IMR-90 (cell line): ENCODE results near the gene OVOL3. TPM values are rescaled to one million over a fixed set of nuclear protein-coding genes. Genes with fewer than 3 reads are reported as not detected.

Source experiments
- ATAC-seq: fragments of 200-7000 bp; cut with Tn5 transposase; 2 replicates; pipeline ENCODE4 v1.9.1; 2020; ENCODE audit warnings: low read depth, mild to moderate bottlenecking, moderate library complexity
- BruUV-seq: library from RNA; stranded (reverse); fragments of 400-500 nt; replicated peaks from 2 replicates; lab custom pipeline; 2021; lab: Mats Ljungman, UMichigan
- CTCF ChIA-PET: fragments of 300-600 bp; formaldehyde crosslinking; extraction: SDS; loops from one replicate; lab custom pipeline; 2021; ENCODE audit warnings: antibody characterized with exemption; lab: Yijun Ruan, JAX
- POLR2A ChIA-PET: fragments of 300-600 bp; sonication (Branson Sonifier 250); formaldehyde crosslinking; loops from one replicate; lab custom pipeline; 2022; ENCODE audit warnings: antibody characterized with exemption; ENCODE audit not compliant: unreplicated experiment; lab: Charles Lee
- DNase-seq: peaks from one replicate; pipeline ENCODE4 v3.0.0; 2013
- H2AFZ ChIP-seq: replicated peaks from 2 replicates; pipeline ENCODE3; 2013; ENCODE audit warnings: low read length, mild to moderate bottlenecking; ENCODE audit not compliant: poor library complexity
- H2AK5ac ChIP-seq: 2 replicates; pipeline ENCODE4 v1.6.1; 2013; ENCODE audit warnings: low read depth, low read length, inconsistent platforms
- H2AK9ac ChIP-seq: replicated peaks from 2 replicates; pipeline ENCODE3; 2013; ENCODE audit warnings: mild to moderate bottlenecking, low read depth, low read length, moderate library complexity; ENCODE audit not compliant: poor library complexity
- H2BK120ac ChIP-seq: 2 replicates; pipeline ENCODE4 v1.6.1; 2013; ENCODE audit warnings: low read depth, low read length, inconsistent platforms
- H2BK15ac ChIP-seq: 3 replicates; pipeline ENCODE4 v1.6.1; 2013; ENCODE audit warnings: low read depth, low read length, inconsistent platforms
- H2BK20ac ChIP-seq: 2 replicates; pipeline ENCODE4 v1.6.1; 2013; ENCODE audit warnings: low read depth, mild to moderate bottlenecking, inconsistent platforms, low read length, moderate library complexity
- H2BK5ac ChIP-seq: 2 replicates; pipeline ENCODE4 v1.6.1; 2013; ENCODE audit warnings: mild to moderate bottlenecking, low read depth, low read length, inconsistent platforms; ENCODE audit not compliant: poor library complexity, severe bottlenecking
- H3K14ac ChIP-seq: replicated peaks from 2 replicates; pipeline ENCODE4 v1.6.1; 2013; ENCODE audit warnings: low read depth, low read length, inconsistent platforms
- H3K18ac ChIP-seq: 2 replicates; pipeline ENCODE4 v1.6.1; 2013; ENCODE audit warnings: low read depth, low read length, control low read depth
- H3K23ac ChIP-seq: 2 replicates; pipeline ENCODE4 v1.6.1; 2013; ENCODE audit warnings: low read depth, low read length, inconsistent platforms
- H3K27ac ChIP-seq: 2 replicates; pipeline ENCODE4 v1.5.1; 2013; ENCODE audit warnings: mild to moderate bottlenecking, control low read depth, low read length; ENCODE audit not compliant: insufficient read depth
- H3K27me3 ChIP-seq: 2 replicates; pipeline ENCODE4 v1.6.1; 2013; ENCODE audit warnings: low read length; ENCODE audit not compliant: control insufficient read depth, insufficient read depth
- H3K36me3 ChIP-seq: 2 replicates; pipeline ENCODE4 v1.6.1; 2013; ENCODE audit warnings: low read length, mixed read lengths; ENCODE audit not compliant: control insufficient read depth, insufficient read depth
- H3K4ac ChIP-seq: 2 replicates; pipeline ENCODE4 v1.6.1; 2013; ENCODE audit warnings: low read depth, low read length, inconsistent platforms
- H3K4me1 ChIP-seq: 2 replicates; pipeline ENCODE4 v1.6.1; 2013; ENCODE audit warnings: low read length, mixed read lengths; ENCODE audit not compliant: control insufficient read depth, insufficient read depth
- H3K4me2 ChIP-seq: 2 replicates; pipeline ENCODE4 v1.6.1; 2013; ENCODE audit warnings: low read depth, mild to moderate bottlenecking, control low read depth, low read length, moderate library complexity
- H3K4me3 ChIP-seq: 2 replicates; pipeline ENCODE4 v1.5.1; 2013; ENCODE audit warnings: low read depth, mild to moderate bottlenecking, control low read depth, low read length, moderate library complexity; ENCODE audit not compliant: insufficient read depth
- H3K56ac ChIP-seq: 2 replicates; pipeline ENCODE4 v1.6.1; 2013; ENCODE audit warnings: low read length, inconsistent platforms; ENCODE audit not compliant: insufficient read depth; ENCODE audit errors: extremely low read depth
- H3K79me1 ChIP-seq, 2 experiments: 2 replicates each; pipeline ENCODE4 v1.6.1; 2013; ENCODE audit warnings: low read length in 2 of 2, inconsistent platforms in 1 of 2, low read depth in 1 of 2
- H3K9ac ChIP-seq: 2 replicates; pipeline ENCODE4 v1.6.1; 2013; ENCODE audit warnings: low read depth, low read length, control low read depth
- H3K9me1 ChIP-seq: 2 replicates; pipeline ENCODE4 v1.6.1; 2013; ENCODE audit warnings: low read length, inconsistent platforms; ENCODE audit not compliant: insufficient read depth
- H3K9me3 ChIP-seq: 2 replicates; pipeline ENCODE4 v1.6.1; 2013; ENCODE audit warnings: low read length; ENCODE audit not compliant: control insufficient read depth, insufficient read depth
- H4K20me1 ChIP-seq: 2 replicates; pipeline ENCODE4 v1.6.1; 2013; ENCODE audit warnings: low read length, inconsistent platforms; ENCODE audit not compliant: insufficient read depth
- H4K5ac ChIP-seq: 2 replicates; pipeline ENCODE4 v1.6.1; 2013; ENCODE audit warnings: mild to moderate bottlenecking, low read depth, low read length, control low read depth
- H4K8ac ChIP-seq, 2 experiments: 2 replicates each; pipeline ENCODE4 v1.6.1; 2013; ENCODE audit warnings: low read depth in 2 of 2, low read length in 2 of 2, control low read depth in 1 of 2, inconsistent platforms in 1 of 2
- H4K91ac ChIP-seq: 2 replicates; pipeline ENCODE4 v1.6.1; 2013; ENCODE audit warnings: low read depth, low read length, inconsistent platforms; ENCODE audit not compliant: insufficient read depth
- CEBPB ChIP-seq: IDR thresholded peaks from 2 replicates; pipeline ENCODE4 v1.6.1; 2012; ENCODE audit warnings: low read depth, low read length, improper control_type of control experiment
- ELK1 ChIP-seq: fragments of 150-350 bp; IDR thresholded peaks from 2 replicates; pipeline ENCODE4 v1.6.1; 2016; ENCODE audit warnings: low read depth, mild to moderate bottlenecking, low read length, moderate library complexity, borderline replicate concordance
- MAZ ChIP-seq: IDR thresholded peaks from 2 replicates; pipeline ENCODE4 v1.6.1; 2012; ENCODE audit warnings: low read depth, mild to moderate bottlenecking, low read length, improper control_type of control experiment, moderate library complexity, borderline replicate concordance
- WGBS, 2 experiments: methylation state at CpG; one replicate each; pipeline versions ENCODE4 v1.1.5 to v1.1.7; 2013; ENCODE audit warnings: missing lambda C conversion rate in 2 of 2; ENCODE audit not compliant: insufficient read length in 1 of 2; ENCODE audit errors: extremely low coverage in 2 of 2; 5-methylcytosine and 5-hydroxymethylcytosine counted together
- dilution Hi-C: fragments of 300-500 bp; cut with HindIII; formaldehyde crosslinking; loops from one replicate; pipeline ENCODE4 v1.14.3; 2018; ENCODE audit warnings: low sequenced_read_pairs; ENCODE audit not compliant: unreplicated experiment
- in situ Hi-C: fragments of 300-500 bp; cut with MboI; formaldehyde crosslinking; loops from 3 replicates; pipeline ENCODE4 v1.14.3; 2019; ENCODE audit warnings: low sequenced_read_pairs, inconsistent platforms, mixed read lengths
- intact Hi-C: fragments of 100-400 bp; cut with micrococcal nuclease; formaldehyde crosslinking; loops from 2 replicates; pipeline ENCODE4 v1.10.0; 2022
- polyA plus RNA-seq, 3 experiments: library from polyadenylated mRNA; depleted of rRNA; stranded (reverse); fragments of >200 nt; gene quantifications; 2 replicates each; pipeline ENCODE4 v1.2.3, GENCODE V29; 2012; ENCODE audit warnings: low replicate concordance in 1 of 3
- total RNA-seq: library from RNA; depleted of rRNA; stranded (reverse); fragments of >200 nt; gene quantifications from 2 replicates; pipeline ENCODE4 v1.2.3, GENCODE V29; 2012

The OVOL3 gene
- total and polyA plus RNA-seq, 2 of the 4 experiments (the other 2 are of a cell fraction): not detected

GRCh38 chr19:36141039-36141927 lies 30.3 kb downstream of the OVOL3 start:
- in situ Hi-C loops (no loop called here), intact Hi-C loops (loop anchor here (2.0 kb wide), 1 partner anchor 26 kb away; the partner anchor contains the start of genes POLR2I and TBCB), dilution Hi-C loops (no loop called here)
- TF ChIP-seq MAZ (no peak), CEBPB (no peak), ELK1 (no peak)
- 55% methylated on average over 10 of the region's 42 CpGs; no CpG with 5 or more reads in 1 of the 2 experiments for WGBS, 2 experiments
- Histone ChIP-seq H4K20me1 (peaks cover 35% of the 10 kb centered on the region), H2BK20ac (no peak overlapping the region), H3K4me2 (peak overlapping the region; percentile 71), H3K36me3 (peaks cover 33% of the 10 kb centered on the region), H2AFZ (peak overlapping the region; percentile 40), H4K91ac (no peak overlapping the region), H3K4me3 (peak overlapping the region; percentile 96), H2AK9ac (peak overlapping the region; percentile 91), H3K56ac (no peak overlapping the region), H3K18ac (no peak overlapping the region), H2AK5ac (peak overlapping the region; percentile 70), H2BK120ac (no peak overlapping the region), H3K4me1 (peaks cover 10% of the 10 kb centered on the region), H3K14ac (0 out of 2 replicates have a peak overlapping the region, but pooled peaks have one; percentile 19), H3K9me1 (peaks cover 13% of the 10 kb centered on the region), H3K27me3 (no peaks in the 10 kb centered on the region), H4K5ac (no peak overlapping the region), H3K9me3 (no peaks in the 10 kb centered on the region), H3K23ac (no peak overlapping the region), H3K79me1 (peaks cover 40 to 54% of the 10 kb centered on the region in 2 experiments), H4K8ac (peak overlapping the region in 1 of 2 experiments; percentile 93; a peak in 2 of 4 replicates), H2BK5ac (peak overlapping the region; percentile 92), H3K4ac (peak overlapping the region; percentile 99; the same call in 1 of the 2 replicates), H2BK15ac (no peak overlapping the region), H3K27ac (no peak overlapping the region; the same call in 1 of the 2 replicates), H3K9ac (0 out of 2 replicates have a peak overlapping the region, but pooled peaks have one; percentile 99)
- BruUV-seq: no TSS peak
- DNase-seq (peak; percentile 76), ATAC-seq (peak; percentile 82)
- ChIA-PET POLR2A (no interaction called here), CTCF (interaction anchor here (1.4 kb wide), 1 partner anchor 12 kb away, joined by 3 read pairs; no protein-coding TSS in a partner anchor)
